ENCODE measurements around the gene CCDC120. TPM values are rescaled to one million over a fixed set of nuclear protein-coding genes. Genes with fewer than 3 reads are reported as not detected.

CCDC120 gene
- total and polyA plus RNA-seq, 8 donors = 4.5 to 10.6 (median 7.1) TPM

DNA sequence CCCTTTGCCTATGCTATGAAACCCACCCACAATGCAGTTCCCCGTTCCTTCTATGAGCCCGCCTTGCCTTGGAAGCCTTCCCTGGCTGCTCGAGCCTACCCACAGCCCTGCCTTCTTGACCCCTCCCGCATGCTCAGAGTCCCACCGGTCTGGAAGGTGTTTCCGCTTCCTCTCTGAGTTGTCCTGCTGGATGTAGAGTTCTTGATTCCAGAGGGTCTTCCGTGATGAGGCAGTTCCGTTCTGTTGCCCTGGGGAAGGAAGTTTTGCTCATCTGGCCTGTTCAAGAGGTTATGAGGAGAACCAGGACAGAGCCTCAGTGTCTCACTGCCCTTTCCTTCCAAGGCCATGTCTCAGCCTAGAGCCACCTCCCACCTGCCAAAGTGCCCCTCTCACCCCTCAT lies 57.3 kb downstream of the CCDC120 start:
- intact Hi-C loops (cut with DNase I) = no loop called here
- WGBS, 2 donors = 85 to 89% methylated on average over 8 of the region's 8 CpGs
- peaks cover 0 to 3% (median 0%) of the 10 kb centered on the region in 4 donors for H3K27me3 ChIP-seq
- TF ChIP-seq, protein P1, sequence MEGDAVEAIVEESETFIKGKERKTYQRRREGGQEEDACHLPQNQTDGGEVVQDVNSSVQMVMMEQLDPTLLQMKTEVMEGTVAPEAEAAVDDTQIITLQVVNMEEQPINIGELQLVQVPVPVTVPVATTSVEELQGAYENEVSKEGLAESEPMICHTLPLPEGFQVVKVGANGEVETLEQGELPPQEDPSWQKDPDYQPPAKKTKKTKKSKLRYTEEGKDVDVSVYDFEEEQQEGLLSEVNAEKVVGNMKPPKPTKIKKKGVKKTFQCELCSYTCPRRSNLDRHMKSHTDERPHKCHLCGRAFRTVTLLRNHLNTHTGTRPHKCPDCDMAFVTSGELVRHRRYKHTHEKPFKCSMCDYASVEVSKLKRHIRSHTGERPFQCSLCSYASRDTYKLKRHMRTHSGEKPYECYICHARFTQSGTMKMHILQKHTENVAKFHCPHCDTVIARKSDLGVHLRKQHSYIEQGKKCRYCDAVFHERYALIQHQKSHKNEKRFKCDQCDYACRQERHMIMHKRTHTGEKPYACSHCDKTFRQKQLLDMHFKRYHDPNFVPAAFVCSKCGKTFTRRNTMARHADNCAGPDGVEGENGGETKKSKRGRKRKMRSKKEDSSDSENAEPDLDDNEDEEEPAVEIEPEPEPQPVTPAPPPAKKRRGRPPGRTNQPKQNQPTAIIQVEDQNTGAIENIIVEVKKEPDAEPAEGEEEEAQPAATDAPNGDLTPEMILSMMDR (IDR thresholded peaks at IDR 0.05) = no peak
- ATAC-seq (no peak), DNase-seq (no peak), FAIRE-seq (no peak)
- H3K36me3 ChIP-seq = peaks cover 0 to 12% (median 0%) of the 10 kb centered on the region in 3 donors
- no peaks in the 10 kb centered on the region for H3K9me3 ChIP-seq
- H3K27ac ChIP-seq = no peak overlapping the region
- no peaks in the 10 kb centered on the region for H3K4me1 ChIP-seq
- H3K4me3 ChIP-seq = no peak overlapping the region

DNA sequence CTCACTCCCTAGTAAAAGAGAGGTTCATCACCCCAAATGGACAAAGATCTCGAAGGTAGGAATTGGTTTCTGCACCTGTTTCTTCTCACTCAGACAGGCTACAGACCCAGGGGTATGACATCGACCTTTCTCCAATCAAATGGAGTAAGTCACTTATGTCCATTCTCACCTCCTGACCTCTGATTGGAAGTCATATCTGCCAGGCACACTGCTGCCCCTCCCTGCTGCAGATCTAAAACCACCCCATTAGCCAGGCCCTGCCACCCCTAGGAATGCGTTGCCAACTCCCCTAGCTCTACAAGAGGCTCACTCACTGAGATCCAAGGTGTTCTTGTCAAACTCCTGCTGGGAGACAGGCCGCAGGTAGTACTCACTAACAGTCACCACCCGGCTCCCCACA lies 57.9 kb downstream of the CCDC120 start:
- DNase-seq = no peak
- no peaks in the 10 kb centered on the region for H3K9me3 ChIP-seq
- H3K36me3 ChIP-seq = peaks cover 0 to 12% (median 0%) of the 10 kb centered on the region in 3 donors
- FAIRE-seq = no peak
- ATAC-seq = no peak
- TF ChIP-seq, protein P1 (IDR thresholded peaks at IDR 0.05) = no peak
- H3K4me1 ChIP-seq = no peaks in the 10 kb centered on the region
- H3K4me3 ChIP-seq = no peak overlapping the region
- intact Hi-C loops (cut with DNase I) = no loop called here
- no peak overlapping the region for H3K27ac ChIP-seq
- H3K27me3 ChIP-seq = peaks cover 0 to 3% (median 0%) of the 10 kb centered on the region in 4 donors
- 80 to 90% methylated on average over 5 of the region's 5 CpGs for WGBS, 2 donors

DNA sequence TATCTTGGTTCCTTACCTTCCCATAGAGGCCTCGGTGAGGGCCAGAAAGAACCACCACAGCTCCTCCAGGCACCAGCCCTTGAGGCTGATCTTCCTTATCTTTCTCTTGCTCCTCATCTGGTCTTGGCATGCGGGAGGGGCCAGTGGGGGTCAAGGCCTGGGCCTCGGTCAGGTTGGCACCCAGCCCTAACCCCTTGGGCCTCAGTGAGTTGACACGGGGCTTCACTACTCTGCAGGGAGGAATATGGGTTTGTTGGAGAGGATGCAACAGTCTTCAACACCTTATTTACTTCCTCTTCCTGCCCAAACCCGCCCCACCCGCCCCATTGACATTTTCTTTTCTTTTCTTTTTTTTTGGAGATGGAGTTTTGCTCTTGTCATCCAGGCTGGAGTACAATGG lies 58.8 kb downstream of the CCDC120 start:
- H3K9me3 ChIP-seq = no peaks in the 10 kb centered on the region
- H3K27ac ChIP-seq = no peak overlapping the region
- H3K27me3 ChIP-seq = peaks cover 0 to 3% (median 0%) of the 10 kb centered on the region in 4 donors
- H3K36me3 ChIP-seq = peaks cover 0 to 12% (median 0%) of the 10 kb centered on the region in 3 donors
- TF ChIP-seq, protein P1 (IDR thresholded peaks at IDR 0.05) = no peak
- intact Hi-C loops (cut with DNase I) = no loop called here
- no peak overlapping the region for H3K4me3 ChIP-seq
- H3K4me1 ChIP-seq = no peaks in the 10 kb centered on the region
- no peak for DNase-seq
- ATAC-seq = no peak
- WGBS, 2 donors = 70 to 80% methylated on average over 6 of the region's 6 CpGs
- no peak for FAIRE-seq

Other genes with a start within 250 kb of the CCDC120 start
- not detected for gene ERAS, start 232.5 kb upstream of the CCDC120 start, total RNA-seq
- under 1 TPM; 0.11 to 0.49 TPM for gene ERAS, start 232.5 kb upstream of the CCDC120 start, polyA plus RNA-seq
- 10 to 100 TPM; 10.3 to 50.5 (median 20.1) TPM for gene PCSK1N, start 223.4 kb upstream of the CCDC120 start, total RNA-seq
- 100 to 1,000 TPM; 167 to 368 TPM for gene PCSK1N, start 223.4 kb upstream of the CCDC120 start, polyA plus RNA-seq
- 10 to 100 TPM; 15.7 to 26.0 (median 19.5) TPM for gene TIMM17B, start 161.2 kb upstream of the CCDC120 start, total RNA-seq
- 10 to 100 TPM; 29.8 to 48.9 TPM for gene TIMM17B, start 161.2 kb upstream of the CCDC120 start, polyA plus RNA-seq
- 10 to 100 TPM; 36.4 to 66.5 (median 49.3) TPM for gene PQBP1, start 161.1 kb upstream of the CCDC120 start, total RNA-seq
- gene PQBP1, start 161.1 kb upstream of the CCDC120 start, polyA plus RNA-seq = 100 to 1,000 TPM; 108 to 112 TPM
- 10 to 100 TPM in 5 of 6 donors, 1 to 10 TPM in 1; 9.9 to 20.6 (median 14.6) TPM for gene SLC35A2, start 147.4 kb upstream of the CCDC120 start, total RNA-seq
- 10 to 100 TPM in 1 of 2 donors, 1 to 10 TPM in 1; 7.1 to 16.0 TPM for gene SLC35A2, start 147.4 kb upstream of the CCDC120 start, polyA plus RNA-seq
- gene PIM2, start 140.0 kb upstream of the CCDC120 start, total RNA-seq = 1 to 10 TPM; 1.3 to 8.6 (median 2.4) TPM
- gene PIM2, start 140.0 kb upstream of the CCDC120 start, polyA plus RNA-seq = 1 to 10 TPM; 2.8 to 8.2 TPM
- gene OTUD5, start 101.4 kb upstream of the CCDC120 start, total RNA-seq = 10 to 100 TPM; 14.2 to 28.7 (median 17.9) TPM
- gene OTUD5, start 101.4 kb upstream of the CCDC120 start, polyA plus RNA-seq = 10 to 100 TPM; 32.5 to 34.3 TPM
- gene KCND1, start 87.2 kb upstream of the CCDC120 start, total RNA-seq = 1 to 10 TPM in 2 of 6 donors, under 1 TPM in 4; 0.12 to 1.7 (median 0.68) TPM
- 1 to 10 TPM in 1 of 2 donors, under 1 TPM in 1; 0.84 to 1.3 TPM for gene KCND1, start 87.2 kb upstream of the CCDC120 start, polyA plus RNA-seq
- gene GRIPAP1, start 56.7 kb upstream of the CCDC120 start, total RNA-seq = 10 to 100 TPM; 12.5 to 26.0 (median 17.2) TPM
- 10 to 100 TPM; 32.2 to 32.7 TPM for gene GRIPAP1, start 56.7 kb upstream of the CCDC120 start, polyA plus RNA-seq
- 10 to 100 TPM in 3 of 6 donors, 1 to 10 TPM in 3; 8.5 to 18.8 (median 11.0) TPM for gene TFE3, start 15.6 kb upstream of the CCDC120 start, total RNA-seq
- 10 to 100 TPM; 20.1 to 20.6 TPM for gene TFE3, start 15.6 kb upstream of the CCDC120 start, polyA plus RNA-seq
- gene PRAF2, start 15.0 kb downstream of the CCDC120 start, total RNA-seq = 1 to 10 TPM; 1.3 to 8.8 (median 3.9) TPM
- gene PRAF2, start 15.0 kb downstream of the CCDC120 start, polyA plus RNA-seq = 10 to 100 TPM; 11.3 to 15.8 TPM
- 10 to 100 TPM; 34.9 to 48.5 (median 45.6) TPM for gene WDR45, start 20.9 kb downstream of the CCDC120 start, total RNA-seq
- gene WDR45, start 20.9 kb downstream of the CCDC120 start, polyA plus RNA-seq = 100 to 1,000 TPM in 1 of 2 donors, 10 to 100 TPM in 1; 98.1 to 121 TPM
- gene GPKOW, start 64.7 kb downstream of the CCDC120 start, total RNA-seq = 10 to 100 TPM in 1 of 6 donors, 1 to 10 TPM in 5; 5.4 to 11.5 (median 7.7) TPM
- gene GPKOW, start 64.7 kb downstream of the CCDC120 start, polyA plus RNA-seq = 10 to 100 TPM in 1 of 2 donors, 1 to 10 TPM in 1; 5.1 to 10.5 TPM
- 10 to 100 TPM in 1 of 6 donors, 1 to 10 TPM in 5; 6.8 to 12.7 (median 8.3) TPM for gene MAGIX, start 103.8 kb downstream of the CCDC120 start, total RNA-seq
- 10 to 100 TPM; 12.8 to 25.7 TPM for gene MAGIX, start 103.8 kb downstream of the CCDC120 start, polyA plus RNA-seq
- 100 to 1,000 TPM in 4 of 6 donors, 10 to 100 TPM in 2; 36.0 to 125 (median 114) TPM for gene PLP2, start 112.9 kb downstream of the CCDC120 start, total RNA-seq
- 100 to 1,000 TPM; 119 to 126 TPM for gene PLP2, start 112.9 kb downstream of the CCDC120 start, polyA plus RNA-seq
- gene PRICKLE3, start 127.4 kb downstream of the CCDC120 start, total RNA-seq = 1 to 10 TPM; 4.2 to 7.0 (median 5.6) TPM
- gene PRICKLE3, start 127.4 kb downstream of the CCDC120 start, polyA plus RNA-seq = 1 to 10 TPM; 4.3 to 6.7 TPM
- gene SYP, start 141.2 kb downstream of the CCDC120 start, total RNA-seq = 1 to 10 TPM; 2.0 to 9.8 (median 4.2) TPM
- 10 to 100 TPM; 13.4 to 41.7 TPM for gene SYP, start 141.2 kb downstream of the CCDC120 start, polyA plus RNA-seq
- gene CACNA1F, start 174.3 kb downstream of the CCDC120 start, total RNA-seq = under 1 TPM; 0.03 to 0.87 (median 0.18) TPM
- gene CACNA1F, start 174.3 kb downstream of the CCDC120 start, polyA plus RNA-seq = under 1 TPM; 0.23 to 0.30 TPM
- gene CCDC22, start 176.5 kb downstream of the CCDC120 start, total RNA-seq = 10 to 100 TPM in 1 of 6 donors, 1 to 10 TPM in 5; 6.2 to 11.4 (median 8.6) TPM
- gene CCDC22, start 176.5 kb downstream of the CCDC120 start, polyA plus RNA-seq = 10 to 100 TPM in 1 of 2 donors, 1 to 10 TPM in 1; 9.3 to 13.8 TPM
- under 1 TPM in 2 of 6 donors, not detected in 4; 0.04 to 0.12 TPM for gene FOXP3, start 205.7 kb downstream of the CCDC120 start, total RNA-seq
- under 1 TPM in 1 of 2 donors, not detected in 1; 0.16 TPM for gene FOXP3, start 205.7 kb downstream of the CCDC120 start, polyA plus RNA-seq
- gene PPP1R3F, start 210.8 kb downstream of the CCDC120 start, total RNA-seq = 1 to 10 TPM; 1.1 to 2.8 (median 1.6) TPM
- 1 to 10 TPM; 2.9 to 5.6 TPM for gene PPP1R3F, start 210.8 kb downstream of the CCDC120 start, polyA plus RNA-seq
- not detected for gene GAGE10, start 244.6 kb downstream of the CCDC120 start, total RNA-seq
- not detected for gene GAGE10, start 244.6 kb downstream of the CCDC120 start, polyA plus RNA-seq